Body of pancreas (tissue), 4 donors: ENCODE results near the gene TMEM243.

ENCODE experiments used
- CTCF ChIP-seq, 7 experiments: fragments of 450-650 bp in 4 of 7; fragments of 200-600 bp in 3 of 7; sonication (generic) in 3 of 7; IDR thresholded peaks; one replicate each; pipeline ENCODE4 v1.5.1; 2016 to 2019; ENCODE audit warnings: antibody characterized with exemption in 7 of 7
- POLR2A ChIP-seq, 3 donors: fragments of 450-650 bp; IDR thresholded peaks; one replicate each; pipeline ENCODE4 v1.6.1; 2016; ENCODE audit warnings: antibody characterized with exemption in 3 of 3, mild to moderate bottlenecking in 2 of 3

- no peak for TF ChIP-seq CTCF (IDR thresholded peaks at IDR 0.05)
- TF ChIP-seq POLR2A (IDR thresholded peaks at IDR 0.05), result no peak
These were observed 67.8 kb downstream of the TMEM243 start for GRCh38 chr7:87151729-87152111.
